SK-N-SH treated with all-trans-retinoic acid at 6 μM for 48 hours (cell line): ENCODE data around the gene CLDN20.
"Not testable (repeated sequence)": the region's sequence is repeated elsewhere in the genome, so short reads cannot be mapped to it uniquely, and the experiment has no call there.

Experiments used
- ATAC-seq: fragments of 200-7000 bp; cut with Tn5 transposase; 3 replicates; pipeline ENCODE4 v1.9.1; 2020; ENCODE audit warnings: mild to moderate bottlenecking, moderate library complexity
- ARNTL ChIP-seq: fragments of 450-650 bp; formaldehyde crosslinking; IDR thresholded peaks from 2 replicates; pipeline ENCODE4 v1.5.0; 2020; ENCODE audit warnings: low read depth, mild to moderate bottlenecking, moderate library complexity, borderline replicate concordance
- BACH2 ChIP-seq: fragments of 250-450 bp; sonication (Bioruptor Pico); IDR thresholded peaks from 2 replicates; pipeline ENCODE4 v1.9.0; 2021; ENCODE audit warnings: mild to moderate bottlenecking, borderline replicate concordance
- CSDC2 ChIP-seq: fragments of 250-450 bp; sonication (Bioruptor Pico); IDR thresholded peaks from 2 replicates; pipeline ENCODE4 v1.5.0; 2020; ENCODE audit warnings: mild to moderate bottlenecking, moderate library complexity
- ESRRG ChIP-seq: fragments of 250-450 bp; sonication (Bioruptor Pico); IDR thresholded peaks from 2 replicates; pipeline ENCODE4 v1.6.1; 2021; ENCODE audit warnings: mild to moderate bottlenecking
- GLIS3 ChIP-seq: fragments of 250-450 bp; sonication (Bioruptor Pico); IDR thresholded peaks from 2 replicates; pipeline ENCODE4 v1.5.0; 2020; ENCODE audit warnings: mild to moderate bottlenecking, moderate library complexity
- ISL1 ChIP-seq: fragments of 250-450 bp; sonication (Bioruptor Pico); IDR thresholded peaks from 2 replicates; pipeline ENCODE4 v2.1.2; 2022; ENCODE audit warnings: mild to moderate bottlenecking, moderate library complexity
- OSR1 ChIP-seq: fragments of 250-450 bp; sonication (Bioruptor Pico); IDR thresholded peaks from 2 replicates; pipeline ENCODE4 v1.8.0; 2022; ENCODE audit warnings: moderate library complexity, mild to moderate bottlenecking, inconsistent platforms
- PPARA ChIP-seq: fragments of 250-450 bp; sonication (Bioruptor Pico); IDR thresholded peaks from 2 replicates; pipeline ENCODE4 v1.5.0; 2020; ENCODE audit warnings: mild to moderate bottlenecking, borderline replicate concordance
- RARB ChIP-seq: fragments of 250-450 bp; sonication (Bioruptor Pico); IDR thresholded peaks from 2 replicates; pipeline ENCODE4 v1.8.0; 2021; ENCODE audit warnings: mild to moderate bottlenecking, moderate library complexity
- SNAI2 ChIP-seq: fragments of 250-450 bp; sonication (Bioruptor Pico); IDR thresholded peaks from 2 replicates; pipeline ENCODE4 v1.5.0; 2020; ENCODE audit warnings: mild to moderate bottlenecking, moderate library complexity
- TCF4 ChIP-seq: fragments of 250-450 bp; sonication (Bioruptor Pico); IDR thresholded peaks from 2 replicates; pipeline ENCODE4 v1.8.0; 2021; ENCODE audit warnings: mild to moderate bottlenecking, moderate library complexity, borderline replicate concordance
- TOX ChIP-seq: fragments of 250-450 bp; sonication (Bioruptor Pico); IDR thresholded peaks from 2 replicates; pipeline ENCODE4 v1.8.0; 2021; ENCODE audit warnings: mild to moderate bottlenecking, moderate library complexity, borderline replicate concordance
- ZC3H10 ChIP-seq: fragments of 250-450 bp; sonication (Bioruptor Pico); IDR thresholded peaks from 2 replicates; pipeline ENCODE4 v1.5.1; 2021; ENCODE audit warnings: mild to moderate bottlenecking, moderate library complexity
- ZFP3 ChIP-seq: fragments of 250-450 bp; sonication (Bioruptor Pico); IDR thresholded peaks from 2 replicates; pipeline ENCODE4 v1.5.0; 2020; ENCODE audit warnings: mild to moderate bottlenecking, moderate library complexity
- ZFP30 ChIP-seq: fragments of 450-650 bp; formaldehyde crosslinking; IDR thresholded peaks from 2 replicates; pipeline ENCODE4 v1.5.0; 2022; ENCODE audit warnings: mild to moderate bottlenecking, moderate library complexity
- ZNF70 ChIP-seq: fragments of 450-650 bp; formaldehyde crosslinking; IDR thresholded peaks from 2 replicates; pipeline ENCODE4 v1.5.0; 2020; ENCODE audit warnings: mild to moderate bottlenecking, moderate library complexity
- ZNF8 ChIP-seq: fragments of 450-650 bp; formaldehyde crosslinking; IDR thresholded peaks from 2 replicates; pipeline ENCODE4 v1.5.0; 2020; ENCODE audit warnings: mild to moderate bottlenecking, moderate library complexity
- TF ChIP-seq, protein P1 (sequence below): fragments of 250-450 bp; sonication (Bioruptor Pico); IDR thresholded peaks from 2 replicates; pipeline ENCODE4 v1.5.1; 2020; ENCODE audit warnings: low read depth, mild to moderate bottlenecking, moderate library complexity
- TF ChIP-seq, protein P2 (sequence below): fragments of 250-450 bp; sonication (Bioruptor Pico); IDR thresholded peaks from 2 replicates; pipeline ENCODE4 v1.8.0; 2020; ENCODE audit warnings: mild to moderate bottlenecking, moderate library complexity, borderline replicate concordance
- TF ChIP-seq, protein P3 (sequence below): fragments of 250-450 bp; sonication (Bioruptor Pico); IDR thresholded peaks from 2 replicates; pipeline ENCODE4 v1.5.1; 2021; ENCODE audit warnings: mild to moderate bottlenecking, moderate library complexity

CLDN20 gene

DNA sequence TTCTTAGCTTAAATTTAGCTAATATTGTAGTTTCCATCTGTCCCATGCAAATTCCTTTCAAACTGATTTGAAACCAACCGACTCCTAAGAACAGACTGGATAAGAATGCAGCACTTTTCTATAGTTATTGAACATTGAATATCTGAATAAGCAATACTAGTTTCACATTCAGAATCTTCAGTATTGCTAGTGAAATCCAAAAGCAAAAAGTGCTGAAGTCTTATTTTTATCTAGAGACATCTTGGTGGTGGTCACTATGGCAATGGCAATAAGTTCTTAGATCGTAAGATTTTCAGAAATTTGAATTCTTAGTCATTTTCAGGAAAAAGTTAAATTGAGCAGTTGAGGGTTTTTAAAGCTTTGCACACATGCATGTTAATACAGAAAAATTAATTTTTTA is 47.8 kb downstream of the CLDN20 start:
- TF ChIP-seq ZFP3 (CRISPR knock-in tag) (no peak), BACH2 (CRISPR knock-in tag) (no peak), SNAI2 (CRISPR knock-in tag) (no peak), PPARA (CRISPR knock-in tag) (no peak), ZNF8 (CRISPR knock-in tag) (no peak), OSR1 (no peak), ARNTL (CRISPR knock-in tag) (no peak), ZFP30 (CRISPR knock-in tag) (no peak), GLIS3 (CRISPR knock-in tag) (no peak), ESRRG (CRISPR knock-in tag) (no peak), ZNF70 (CRISPR knock-in tag) (no peak), TCF4 (CRISPR knock-in tag) (no peak), RARB (no peak), TOX (no peak)
- TF ChIP-seq, protein P1, sequence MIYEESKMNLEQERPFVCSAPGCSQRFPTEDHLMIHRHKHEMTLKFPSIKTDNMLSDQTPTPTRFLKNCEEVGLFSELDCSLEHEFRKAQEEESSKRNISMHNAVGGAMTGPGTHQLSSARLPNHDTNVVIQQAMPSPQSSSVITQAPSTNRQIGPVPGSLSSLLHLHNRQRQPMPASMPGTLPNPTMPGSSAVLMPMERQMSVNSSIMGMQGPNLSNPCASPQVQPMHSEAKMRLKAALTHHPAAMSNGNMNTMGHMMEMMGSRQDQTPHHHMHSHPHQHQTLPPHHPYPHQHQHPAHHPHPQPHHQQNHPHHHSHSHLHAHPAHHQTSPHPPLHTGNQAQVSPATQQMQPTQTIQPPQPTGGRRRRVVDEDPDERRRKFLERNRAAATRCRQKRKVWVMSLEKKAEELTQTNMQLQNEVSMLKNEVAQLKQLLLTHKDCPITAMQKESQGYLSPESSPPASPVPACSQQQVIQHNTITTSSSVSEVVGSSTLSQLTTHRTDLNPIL (CRISPR knock-in tag) = no peak
- TF ChIP-seq, protein P2, sequence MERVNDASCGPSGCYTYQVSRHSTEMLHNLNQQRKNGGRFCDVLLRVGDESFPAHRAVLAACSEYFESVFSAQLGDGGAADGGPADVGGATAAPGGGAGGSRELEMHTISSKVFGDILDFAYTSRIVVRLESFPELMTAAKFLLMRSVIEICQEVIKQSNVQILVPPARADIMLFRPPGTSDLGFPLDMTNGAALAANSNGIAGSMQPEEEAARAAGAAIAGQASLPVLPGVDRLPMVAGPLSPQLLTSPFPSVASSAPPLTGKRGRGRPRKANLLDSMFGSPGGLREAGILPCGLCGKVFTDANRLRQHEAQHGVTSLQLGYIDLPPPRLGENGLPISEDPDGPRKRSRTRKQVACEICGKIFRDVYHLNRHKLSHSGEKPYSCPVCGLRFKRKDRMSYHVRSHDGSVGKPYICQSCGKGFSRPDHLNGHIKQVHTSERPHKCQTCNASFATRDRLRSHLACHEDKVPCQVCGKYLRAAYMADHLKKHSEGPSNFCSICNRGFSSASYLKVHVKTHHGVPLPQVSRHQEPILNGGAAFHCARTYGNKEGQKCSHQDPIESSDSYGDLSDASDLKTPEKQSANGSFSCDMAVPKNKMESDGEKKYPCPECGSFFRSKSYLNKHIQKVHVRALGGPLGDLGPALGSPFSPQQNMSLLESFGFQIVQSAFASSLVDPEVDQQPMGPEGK (CRISPR knock-in tag) = no peak
- ATAC-seq = no peak

DNA sequence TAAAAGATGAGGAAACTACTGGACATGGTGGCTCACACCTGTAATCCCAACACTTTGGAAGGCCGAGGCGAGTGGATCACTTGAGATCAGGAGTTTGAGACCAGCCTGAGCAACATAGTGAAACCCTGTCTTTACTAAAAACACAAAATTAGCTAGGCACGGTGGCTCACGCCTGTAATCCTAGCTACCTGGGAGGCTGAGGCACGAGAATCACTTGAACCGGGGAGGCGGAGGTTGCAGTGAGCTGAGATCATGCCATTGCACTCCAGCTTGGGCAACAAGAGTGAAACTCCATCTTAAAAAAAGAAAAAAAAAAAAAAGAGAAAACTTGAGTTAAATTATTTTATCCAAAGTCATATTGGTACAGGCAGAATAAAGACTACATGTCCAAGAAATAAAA is 49.1 kb downstream of the CLDN20 start:
- not testable (repeated sequence) for ATAC-seq

DNA sequence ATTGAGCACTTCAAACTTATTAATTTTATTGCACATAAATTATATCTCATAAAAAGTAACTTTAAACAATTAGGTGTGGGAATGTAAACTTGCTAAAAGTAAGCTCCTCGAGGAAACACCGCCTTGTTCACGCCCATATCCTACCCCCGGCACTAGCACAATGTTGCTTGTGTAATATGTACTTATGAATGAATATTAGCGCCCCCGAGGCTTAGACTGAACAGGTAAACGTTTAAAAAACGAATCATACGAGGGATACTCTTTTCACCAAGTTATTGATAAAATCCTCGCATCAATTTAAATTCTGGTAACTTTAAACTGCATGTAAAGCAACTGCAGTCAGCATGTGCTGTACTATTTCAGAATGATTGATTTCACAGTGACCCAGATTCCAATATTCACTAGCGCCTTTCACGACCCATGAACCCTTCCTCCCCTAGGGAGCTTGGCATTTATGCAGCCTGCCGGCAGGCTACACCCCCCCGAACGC is 49.8 kb downstream of the CLDN20 start:
- TF ChIP-seq ZNF8 (CRISPR knock-in tag) = no peak
- TF ChIP-seq, all 23 proteins: peak for 0
- peak; percentile 22 for ATAC-seq

DNA sequence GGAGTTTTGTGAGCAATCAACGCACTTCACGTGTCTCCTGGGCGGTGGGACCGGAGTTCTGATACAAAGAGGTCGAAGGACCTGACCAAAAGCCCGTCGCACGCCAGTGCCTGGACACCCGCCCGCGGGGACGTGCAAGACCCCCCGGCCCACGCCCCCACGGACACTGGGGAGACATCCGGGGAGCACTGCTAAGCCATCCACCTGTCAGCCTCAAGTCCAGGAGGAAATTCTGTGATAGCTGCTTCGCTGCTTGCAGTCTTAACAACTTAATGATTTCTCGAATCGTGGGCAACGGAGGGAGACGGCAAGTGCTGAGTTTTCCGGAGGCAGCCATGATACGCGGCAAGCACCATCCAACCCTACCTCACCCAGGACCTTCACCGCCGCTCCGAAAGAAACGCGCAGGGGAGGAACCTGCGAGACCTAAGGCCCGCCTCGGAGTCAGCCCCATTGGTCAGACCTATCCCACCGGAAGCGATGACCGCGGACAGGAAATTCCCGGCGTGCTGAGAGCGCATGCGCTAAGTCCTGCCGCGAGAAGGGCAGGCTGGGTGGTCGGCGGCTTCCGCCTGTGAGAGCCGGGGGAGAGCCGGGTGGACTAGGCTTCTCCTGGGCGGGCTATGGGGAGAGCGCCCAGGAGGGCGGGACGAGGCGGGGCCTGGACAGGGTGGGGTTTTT is 50.4 kb downstream of the CLDN20 start, which contains the start of gene TFB1M:
TFB1M (minus strand) TSS at position 393 of the 681 bp plus-strand sequence; CDS start at position 337, 56 bp downstream.
- TF ChIP-seq, protein P2 (CRISPR knock-in tag) = no peak
- TF ChIP-seq GLIS3 (CRISPR knock-in tag) (0 out of 2 replicates have a peak, but pooled peaks have one; percentile 4), ZNF70 (CRISPR knock-in tag) (no peak)
- ATAC-seq = peak; percentile 97

DNA sequence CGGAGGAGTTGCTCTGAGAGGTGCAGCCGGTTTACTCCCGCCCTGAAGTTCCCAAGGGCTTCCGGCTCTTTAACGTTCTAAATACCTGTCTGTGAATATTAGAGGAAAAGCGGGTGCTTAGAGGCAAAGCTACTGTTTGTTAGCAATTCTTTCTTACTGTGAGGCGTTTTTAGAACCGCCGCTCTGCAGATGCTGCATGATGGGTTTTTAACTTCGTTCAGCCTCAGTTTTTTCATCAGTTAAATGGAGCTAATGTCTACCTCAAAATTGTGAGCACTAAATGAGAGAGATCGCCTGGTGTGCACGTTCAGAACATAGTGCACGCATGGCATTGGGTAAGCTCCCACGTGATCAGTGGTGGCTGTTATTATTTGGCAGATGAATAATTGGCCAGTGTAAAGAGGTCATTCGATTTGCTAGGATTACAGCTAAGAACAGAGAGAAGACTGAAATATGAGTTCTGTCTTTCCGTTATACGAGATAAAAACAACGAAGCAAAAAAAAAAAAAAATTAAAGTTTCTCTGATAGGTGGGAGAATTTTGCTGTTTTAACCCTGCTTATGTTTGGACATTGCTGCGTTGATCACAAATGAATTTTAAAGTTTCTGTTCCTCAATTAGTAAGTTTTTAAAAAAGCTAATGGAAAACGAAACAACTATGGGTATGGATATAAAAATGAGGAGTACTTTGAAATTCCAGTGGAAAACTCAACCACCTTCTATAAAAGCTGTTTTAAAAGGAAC is 51.1 kb downstream of the CLDN20 start:
- peak; percentile 69 for ATAC-seq
- TF ChIP-seq, protein P2 (CRISPR knock-in tag) = no peak
- TF ChIP-seq PPARA (CRISPR knock-in tag) (0 out of 2 replicates have a peak, but pooled peaks have one; percentile 48), ZFP30 (CRISPR knock-in tag) (no peak), ZC3H10 (CRISPR knock-in tag) (no peak), ISL1 (peak; percentile 49), CSDC2 (CRISPR knock-in tag) (no peak), ZNF70 (CRISPR knock-in tag) (no peak), ZFP3 (CRISPR knock-in tag) (no peak), TCF4 (CRISPR knock-in tag) (no peak), SNAI2 (CRISPR knock-in tag) (no peak), ZNF8 (CRISPR knock-in tag) (no peak)
- TF ChIP-seq, protein P1 (CRISPR knock-in tag) = 0 out of 2 replicates have a peak, but pooled peaks have one; percentile 19
- TF ChIP-seq, protein P3, sequence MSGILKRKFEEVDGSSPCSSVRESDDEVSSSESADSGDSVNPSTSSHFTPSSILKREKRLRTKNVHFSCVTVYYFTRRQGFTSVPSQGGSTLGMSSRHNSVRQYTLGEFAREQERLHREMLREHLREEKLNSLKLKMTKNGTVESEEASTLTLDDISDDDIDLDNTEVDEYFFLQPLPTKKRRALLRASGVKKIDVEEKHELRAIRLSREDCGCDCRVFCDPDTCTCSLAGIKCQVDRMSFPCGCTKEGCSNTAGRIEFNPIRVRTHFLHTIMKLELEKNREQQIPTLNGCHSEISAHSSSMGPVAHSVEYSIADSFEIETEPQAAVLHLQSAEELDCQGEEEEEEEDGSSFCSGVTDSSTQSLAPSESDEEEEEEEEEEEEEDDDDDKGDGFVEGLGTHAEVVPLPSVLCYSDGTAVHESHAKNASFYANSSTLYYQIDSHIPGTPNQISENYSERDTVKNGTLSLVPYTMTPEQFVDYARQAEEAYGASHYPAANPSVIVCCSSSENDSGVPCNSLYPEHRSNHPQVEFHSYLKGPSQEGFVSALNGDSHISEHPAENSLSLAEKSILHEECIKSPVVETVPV = no peak
